HG02642 (cell line): ENCODE measurements around the gene NSD2.

Experiments
- ATAC-seq: cut with Tn5 transposase; IDR thresholded peaks from one replicate; pipeline ENCODE4 v1.9.1; 2021; ENCODE audit warnings: mild to moderate bottlenecking; ENCODE audit not compliant: unreplicated experiment, poor library complexity

NSD2 gene

DNA sequence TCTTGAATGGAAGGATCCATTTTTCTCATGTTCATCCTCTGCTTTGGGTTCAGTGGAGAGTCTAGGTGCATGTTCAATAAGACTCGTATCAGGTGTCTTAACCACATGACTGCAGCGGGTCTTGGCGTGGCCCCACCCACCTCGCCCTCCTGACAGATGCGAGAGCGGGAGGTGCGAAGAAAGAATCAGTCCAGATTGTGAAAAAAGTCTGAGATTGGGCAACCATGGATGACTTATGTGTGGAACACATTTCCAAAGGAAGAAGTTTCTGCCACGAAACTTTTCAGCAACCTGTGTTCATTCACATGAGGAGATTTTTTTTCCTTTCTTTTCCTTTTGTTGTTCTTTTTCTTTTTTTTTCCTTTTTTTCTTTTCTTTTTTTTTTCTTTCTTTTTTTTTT is 66.8 kb downstream of the NSD2 start:
- no peak for ATAC-seq

DNA sequence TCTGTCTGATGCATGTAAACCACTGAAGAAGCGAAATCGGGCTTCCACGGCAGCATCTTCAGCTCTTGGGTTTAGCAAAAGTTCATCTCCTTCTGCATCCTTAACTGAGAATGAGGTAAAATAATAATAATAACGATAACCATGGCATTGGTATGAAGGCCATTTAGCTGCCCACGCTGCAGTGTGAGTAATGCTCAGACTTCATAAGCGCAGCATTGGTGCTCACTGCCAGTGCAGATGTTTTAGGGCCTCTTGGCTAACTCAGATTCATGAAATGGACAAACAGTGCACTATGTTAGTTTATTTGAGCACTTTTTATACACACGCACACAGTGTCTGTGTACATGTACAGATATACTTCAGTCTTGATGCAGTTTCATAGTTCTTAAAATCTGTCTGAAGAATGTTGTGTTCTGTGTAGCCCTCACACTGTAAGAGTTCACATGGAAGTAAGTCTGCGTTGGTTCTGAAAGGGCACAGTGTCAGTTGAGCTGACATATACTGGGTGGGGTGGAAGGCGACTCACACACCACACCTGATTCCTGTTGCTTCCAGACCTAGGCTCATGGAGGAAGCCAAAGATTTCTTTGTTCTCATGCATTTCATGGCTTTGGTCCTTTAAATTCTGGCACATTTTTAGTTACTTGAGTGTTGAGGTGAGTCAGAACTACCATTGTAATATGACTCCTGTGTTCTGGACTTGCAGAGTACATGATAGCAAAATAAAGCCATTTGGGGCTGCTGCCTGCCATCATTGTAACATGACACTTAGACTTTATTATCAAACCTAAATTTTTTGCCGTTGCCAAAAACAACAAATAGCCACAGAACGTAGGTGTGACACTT is 68.7 kb downstream of the NSD2 start:
- ATAC-seq = no peak

DNA sequence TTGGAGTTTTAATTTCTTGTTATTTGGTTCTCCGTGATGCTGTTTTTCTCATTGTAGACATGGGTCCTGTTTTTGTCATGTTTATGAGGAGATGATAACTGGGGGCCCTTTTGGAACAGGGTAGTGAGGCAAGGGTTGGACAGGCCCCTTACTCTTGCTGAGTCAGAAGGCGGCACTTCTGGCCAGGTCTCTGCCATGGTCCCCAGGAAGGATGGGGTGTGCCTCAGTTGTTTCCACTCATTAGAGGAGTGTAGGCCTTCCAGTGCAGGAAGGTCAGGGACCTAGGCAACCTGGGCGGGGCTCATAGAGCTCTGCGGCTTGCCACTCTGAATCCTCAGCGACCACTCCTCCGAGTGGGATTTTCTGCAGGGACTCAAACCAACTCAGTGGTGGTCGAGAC is 69.4 kb downstream of the NSD2 start:
- ATAC-seq = no peak

DNA sequence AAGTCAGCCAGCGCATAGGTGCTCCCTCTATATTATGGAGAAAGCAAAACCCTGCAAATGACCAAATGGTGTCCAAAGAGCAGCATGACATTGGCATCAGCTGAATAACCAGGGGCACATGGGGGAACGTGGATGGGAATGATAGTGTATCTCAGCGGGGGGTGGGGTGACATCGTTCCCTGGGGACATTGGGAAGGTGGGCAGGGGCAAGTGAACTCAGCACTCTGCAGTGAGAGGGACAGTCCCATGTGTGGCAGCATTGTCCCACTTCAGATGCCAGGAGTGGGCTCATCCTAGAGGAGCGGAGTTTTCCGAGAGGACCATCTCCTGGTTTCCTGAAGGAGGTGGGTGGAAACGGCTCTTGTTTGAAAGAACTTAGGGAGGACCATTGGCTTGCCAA is 72.7 kb downstream of the NSD2 start:
- ATAC-seq = no peak

DNA sequence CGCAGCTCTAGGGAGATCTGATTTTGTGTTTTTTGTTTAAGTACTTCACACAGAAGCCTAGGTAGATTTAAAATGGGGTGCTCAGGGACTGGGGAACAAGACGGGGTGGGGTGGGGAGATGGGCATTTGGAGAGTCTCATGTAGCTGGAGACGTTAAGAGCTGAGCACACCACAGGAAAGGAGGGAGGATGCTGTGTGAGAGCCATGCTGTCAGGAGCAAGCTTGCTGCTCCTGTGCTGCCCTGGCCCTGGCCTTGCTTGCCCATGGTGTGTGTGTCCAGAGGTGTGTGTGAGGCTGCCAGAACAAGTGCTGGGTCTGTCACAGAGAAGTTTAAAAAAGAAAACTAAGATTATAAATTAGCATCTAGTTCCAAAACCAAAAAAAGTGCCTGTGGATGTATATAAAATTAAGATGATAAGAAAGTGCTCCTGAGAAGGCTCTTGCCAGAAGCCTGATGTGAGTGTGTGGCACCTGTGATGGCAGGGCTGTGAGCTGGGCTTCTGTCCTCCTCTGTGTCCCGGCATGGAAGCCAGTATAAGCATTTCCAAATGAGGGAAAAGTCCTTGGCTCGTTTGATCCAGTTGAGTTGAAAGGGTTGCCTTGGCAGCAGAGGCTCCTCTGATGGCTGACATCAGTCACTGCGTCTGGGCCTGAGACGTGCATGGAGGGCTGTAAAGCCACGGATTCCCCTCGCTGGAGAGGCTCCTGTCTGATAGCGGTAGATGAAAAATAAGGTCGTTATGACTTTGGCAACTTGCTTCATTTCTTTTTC is 74.1 kb downstream of the NSD2 start:
- ATAC-seq = no peak

DNA sequence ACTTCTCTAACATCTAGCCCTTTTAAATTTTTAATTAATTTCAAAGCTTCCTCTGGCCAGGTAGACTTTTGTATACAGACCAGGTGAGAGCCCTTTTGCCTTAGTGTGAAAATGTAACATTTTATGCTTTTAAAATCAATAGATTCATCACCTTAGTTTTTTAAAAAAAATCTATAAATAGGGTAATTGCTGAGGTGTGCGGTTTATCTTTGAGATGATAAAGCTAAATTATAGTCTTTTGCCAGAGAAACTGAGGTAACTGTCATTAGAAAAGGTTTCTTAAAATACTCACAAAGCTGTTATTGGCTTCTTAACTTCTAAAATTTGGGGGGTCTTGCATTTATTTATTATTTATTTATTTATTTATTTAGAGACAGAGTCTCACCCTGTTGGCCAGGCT is 74.7 kb downstream of the NSD2 start:
- no peak for ATAC-seq

DNA sequence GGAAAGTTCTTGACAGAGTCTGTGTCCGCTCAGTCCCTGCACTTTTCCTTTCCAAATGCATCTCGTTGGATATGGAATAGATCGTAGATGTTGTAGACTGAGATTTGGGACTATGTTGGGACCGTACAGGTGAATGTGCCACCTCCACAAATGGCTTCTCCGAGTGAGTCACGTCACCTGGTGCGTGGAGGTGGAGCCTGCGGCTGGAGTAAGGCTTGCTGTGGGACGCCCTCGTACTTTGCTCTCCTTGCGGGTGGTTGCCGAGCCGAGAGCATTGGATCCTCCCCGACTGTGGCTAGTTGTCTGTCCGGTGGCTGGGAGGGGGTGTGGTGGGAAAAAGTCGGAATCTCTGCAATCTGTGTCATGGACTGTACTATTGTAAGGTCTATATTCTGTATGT is 77.0 kb downstream of the NSD2 start:
- ATAC-seq = no peak

DNA sequence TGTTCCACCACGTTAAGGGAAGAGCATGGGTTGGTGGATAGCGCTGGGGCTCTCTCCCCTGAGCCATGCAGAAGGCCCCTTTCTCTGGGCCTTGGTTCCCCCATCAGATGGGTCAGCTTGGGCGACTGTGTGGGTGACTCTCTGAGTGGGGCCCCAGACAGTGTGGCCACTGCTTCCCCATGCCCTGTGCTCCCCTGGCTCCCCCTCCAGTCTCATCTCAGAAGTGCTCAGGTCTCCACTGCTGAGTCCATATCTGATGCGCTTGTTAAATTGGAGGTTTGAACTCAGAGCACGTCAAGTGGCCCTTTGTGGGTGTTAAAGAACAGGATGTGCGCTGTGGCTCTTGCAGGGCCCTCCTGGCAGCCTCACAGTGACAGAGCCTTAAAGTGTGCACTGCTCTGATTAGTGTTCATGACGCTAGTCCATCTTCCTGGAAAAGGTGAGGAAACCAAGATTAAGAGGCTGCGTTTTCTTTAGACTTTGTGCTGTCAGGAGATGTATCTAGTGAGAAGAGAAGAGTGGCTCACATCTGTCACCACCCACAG is 77.8 kb downstream of the NSD2 start:
- no peak for ATAC-seq

DNA sequence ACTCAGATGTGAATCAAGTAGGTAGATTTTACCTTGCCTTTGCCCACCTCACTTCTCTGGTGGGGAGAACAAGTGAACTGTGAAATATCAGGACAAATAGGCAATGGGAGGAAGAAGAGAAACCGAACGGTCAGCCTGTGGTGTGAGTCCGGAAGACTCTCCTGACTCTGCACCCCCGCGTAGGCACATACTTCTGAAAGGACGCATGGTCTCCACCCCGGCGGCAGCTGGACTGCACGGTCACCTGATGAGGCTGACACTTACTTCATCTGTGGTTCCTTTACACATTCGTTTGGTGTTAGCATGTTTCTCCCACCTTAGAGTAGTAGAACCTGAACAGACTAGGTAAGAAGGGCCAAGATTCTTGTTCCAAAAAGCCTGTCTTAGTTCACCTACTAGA is 79.2 kb downstream of the NSD2 start:
- no peak for ATAC-seq

DNA sequence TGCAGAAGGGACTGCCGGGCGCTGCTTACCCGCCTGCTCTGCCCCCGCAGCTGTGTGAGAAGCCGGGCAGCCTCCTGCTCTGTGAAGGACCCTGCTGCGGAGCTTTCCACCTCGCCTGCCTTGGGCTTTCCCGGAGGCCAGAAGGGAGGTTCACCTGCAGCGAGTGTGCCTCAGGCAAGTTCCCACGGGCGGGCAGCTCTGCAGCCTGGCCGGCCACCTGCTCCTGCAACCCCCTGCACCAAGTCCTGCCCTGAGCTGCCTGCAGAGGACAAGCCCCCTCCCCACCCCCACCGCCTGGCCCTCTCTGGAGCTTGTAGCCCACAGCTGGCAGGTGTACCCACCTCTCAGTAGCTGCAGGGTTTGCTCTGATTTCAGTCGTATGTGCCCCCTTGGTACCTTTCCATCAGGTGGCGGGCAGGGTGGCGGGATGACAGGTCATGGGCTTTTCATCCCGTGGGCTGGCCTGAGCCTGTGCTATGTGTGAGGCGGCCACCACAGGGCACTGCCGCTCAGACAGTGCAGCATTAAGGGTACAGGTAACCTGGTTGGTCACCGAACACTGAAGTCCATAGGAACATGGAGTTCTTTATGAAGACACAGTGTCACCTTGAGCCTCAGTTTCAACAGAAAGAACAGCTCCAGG is 81.0 kb downstream of the NSD2 start:
- ATAC-seq = no peak

DNA sequence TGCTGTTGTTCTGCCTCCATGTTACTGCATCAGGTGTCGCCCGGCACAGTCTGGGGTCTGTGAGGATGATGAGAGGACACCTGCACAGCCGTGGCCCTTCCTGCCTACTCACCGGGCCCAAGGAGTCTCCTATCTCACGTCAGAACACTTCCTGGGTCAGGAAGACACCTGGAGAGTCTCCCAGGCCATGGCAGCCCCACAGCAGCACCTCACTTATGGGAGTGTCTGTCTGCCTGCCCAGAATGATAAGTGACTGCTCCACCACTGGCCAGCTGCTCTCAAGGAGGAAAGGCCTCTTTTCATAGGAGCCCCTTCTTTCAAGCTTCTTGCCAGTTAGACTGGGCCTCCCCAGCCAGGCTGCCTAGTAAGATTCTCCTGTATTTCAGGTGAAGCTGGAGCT is 81.5 kb downstream of the NSD2 start:
- ATAC-seq = no peak

DNA sequence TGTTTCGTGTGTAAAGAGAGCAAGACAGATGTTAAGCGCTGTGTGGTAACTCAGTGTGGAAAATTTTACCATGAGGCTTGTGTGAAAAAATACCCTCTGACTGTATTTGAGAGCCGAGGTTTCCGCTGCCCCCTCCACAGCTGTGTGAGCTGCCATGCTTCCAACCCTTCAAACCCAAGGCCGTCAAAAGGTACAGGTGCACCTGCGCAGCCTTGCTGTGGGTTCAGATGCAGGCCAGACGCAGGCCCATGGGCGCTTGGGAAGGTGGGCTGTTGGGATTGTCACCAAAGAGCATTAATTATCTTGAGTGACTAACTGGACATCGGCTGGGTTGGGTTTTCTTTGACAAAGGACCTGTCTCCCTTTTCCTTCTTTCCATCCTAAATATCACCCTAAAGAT is 82.1 kb downstream of the NSD2 start:
- no peak for ATAC-seq

DNA sequence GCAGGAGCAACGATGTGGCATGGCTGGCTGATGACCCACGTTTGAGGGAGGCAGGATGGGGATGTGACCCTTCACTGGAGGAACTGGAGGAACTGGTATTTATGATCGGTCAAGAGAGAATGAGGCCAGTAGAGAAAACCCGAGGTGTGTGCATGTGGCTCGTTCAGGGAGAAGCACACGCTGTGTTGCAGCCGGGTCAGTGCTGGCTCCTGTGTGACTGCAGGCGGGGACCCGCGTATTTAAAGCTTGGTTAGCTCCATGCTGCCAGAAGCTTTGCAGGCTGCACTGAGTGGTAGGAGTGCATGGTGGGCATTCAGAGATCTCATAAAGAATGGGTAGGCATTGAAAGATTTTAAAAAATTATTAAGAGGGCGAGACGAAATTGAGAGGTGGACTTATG is 85.4 kb downstream of the NSD2 start:
- no peak for ATAC-seq

DNA sequence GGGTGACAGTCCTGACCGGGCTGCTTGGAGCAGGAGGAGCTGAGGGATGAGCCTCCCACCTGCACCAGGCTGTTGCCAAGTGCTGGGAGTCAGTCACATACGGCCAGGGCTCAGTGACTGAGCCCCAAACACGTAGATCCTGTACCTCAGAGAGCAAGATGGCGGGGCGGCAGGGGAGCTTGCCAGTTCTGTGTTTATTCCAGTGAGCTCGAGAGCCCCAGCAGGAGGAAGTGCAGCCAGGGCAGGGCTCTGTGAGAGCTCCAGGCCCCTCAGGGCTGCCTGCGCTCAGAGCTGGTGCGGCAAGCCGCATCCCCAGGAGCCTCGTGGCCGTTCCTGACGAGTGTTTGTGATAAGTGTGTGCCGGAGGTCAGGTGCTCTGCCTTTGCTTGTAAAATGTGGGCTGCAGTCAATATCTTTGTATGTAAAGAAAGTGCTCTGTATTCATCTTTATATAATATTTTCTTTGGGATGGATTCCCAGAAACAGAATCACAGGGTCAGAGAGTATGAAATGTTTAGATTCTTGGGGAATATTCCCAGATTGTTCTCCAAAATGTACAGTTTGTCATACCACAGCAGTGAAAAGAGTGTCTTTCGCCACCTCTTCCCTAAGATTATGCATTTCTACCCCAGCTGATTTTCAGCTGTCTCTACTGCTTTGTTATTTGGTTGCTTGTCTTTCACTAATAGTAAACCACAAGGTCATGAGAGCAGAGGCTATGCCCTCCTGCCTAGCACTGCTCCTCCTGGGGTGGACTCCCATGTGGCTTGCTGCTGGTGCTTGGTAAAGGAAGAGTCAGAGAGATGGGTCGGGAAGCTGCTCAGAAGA is 87.3 kb downstream of the NSD2 start:
- no peak for ATAC-seq

DNA sequence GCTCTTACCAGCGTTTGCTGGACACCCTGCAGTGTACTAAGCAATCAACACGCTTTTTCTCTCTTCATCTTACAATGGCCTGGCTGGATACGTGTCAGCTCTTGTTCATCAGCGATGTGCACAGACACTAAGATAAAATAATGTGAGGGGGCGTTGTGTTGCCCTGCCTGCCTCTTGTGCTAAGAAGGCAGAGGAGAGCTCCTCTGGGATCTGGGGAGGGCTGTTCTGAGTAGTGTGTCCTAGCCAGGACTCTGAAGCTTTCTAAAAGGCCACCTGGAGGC is 87.9 kb downstream of the NSD2 start:
- ATAC-seq = no peak

DNA sequence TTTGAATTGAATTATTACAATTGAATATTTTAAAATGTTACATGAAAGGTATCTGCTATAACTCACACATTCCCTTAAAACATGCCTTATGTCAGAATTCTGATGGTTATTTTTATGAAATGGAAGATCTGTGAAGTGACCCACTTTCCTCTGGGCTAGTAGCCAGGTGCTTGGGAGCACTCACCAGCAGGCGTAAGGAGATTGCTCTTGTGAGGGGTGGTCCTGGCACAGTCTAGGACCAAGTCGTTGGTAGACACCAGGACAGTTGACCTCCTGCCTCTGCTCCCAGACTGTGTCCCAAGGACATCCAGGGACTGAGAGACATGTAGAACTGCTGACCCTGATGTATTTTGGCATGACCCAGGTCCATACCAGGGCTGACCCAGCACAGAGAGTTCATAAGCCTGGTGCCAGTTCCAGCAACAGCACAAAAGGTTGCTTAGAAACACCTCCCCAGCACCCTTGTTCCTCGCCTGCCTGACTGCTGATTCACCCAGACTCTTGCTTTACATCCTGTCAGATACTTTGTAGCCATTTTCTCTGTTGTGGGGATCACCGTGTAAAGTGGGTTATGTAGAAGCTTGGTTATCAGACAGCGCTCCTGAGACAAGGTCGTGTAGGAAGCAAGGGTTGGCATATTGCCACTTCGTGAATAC is 89.1 kb downstream of the NSD2 start:
- no peak for ATAC-seq

DNA sequence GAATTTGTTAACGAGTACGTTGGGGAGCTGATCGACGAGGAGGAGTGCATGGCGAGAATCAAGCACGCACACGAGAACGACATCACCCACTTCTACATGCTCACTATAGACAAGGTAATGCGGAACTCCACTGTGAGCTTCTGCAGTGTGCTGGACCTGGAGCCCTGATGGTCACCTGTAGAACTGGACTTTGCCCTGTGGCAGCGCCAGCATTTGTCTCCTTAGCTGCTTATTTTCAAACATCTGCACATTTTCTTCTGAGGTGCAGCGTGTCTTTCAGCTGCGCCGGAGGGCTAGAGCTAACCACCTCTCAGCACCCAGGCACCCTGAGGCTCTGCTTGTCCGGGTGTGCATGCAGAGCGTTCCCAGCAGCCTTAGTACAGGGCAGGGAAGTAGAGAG is 89.8 kb downstream of the NSD2 start:
- ATAC-seq = no peak

DNA sequence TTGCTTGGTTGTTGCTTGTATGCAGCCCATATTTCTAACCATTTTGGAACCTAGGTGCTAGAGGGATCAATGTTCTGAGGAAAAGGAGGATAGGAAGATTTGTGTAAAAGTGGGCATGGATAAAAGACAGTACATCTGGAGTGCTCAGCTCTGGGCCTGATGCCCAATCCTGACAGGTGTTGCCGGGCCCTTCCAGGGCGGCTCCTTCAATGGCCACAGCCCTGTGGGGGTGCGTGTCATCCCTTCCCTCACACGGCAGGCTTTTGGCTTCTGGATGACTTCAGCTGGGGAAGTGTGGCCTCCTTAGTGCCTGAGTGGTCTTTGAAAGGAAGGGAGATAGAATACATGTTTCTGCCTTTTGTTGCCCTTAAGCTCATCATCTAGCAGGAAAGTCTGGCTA is 90.4 kb downstream of the NSD2 start:
- ATAC-seq = no peak

DNA sequence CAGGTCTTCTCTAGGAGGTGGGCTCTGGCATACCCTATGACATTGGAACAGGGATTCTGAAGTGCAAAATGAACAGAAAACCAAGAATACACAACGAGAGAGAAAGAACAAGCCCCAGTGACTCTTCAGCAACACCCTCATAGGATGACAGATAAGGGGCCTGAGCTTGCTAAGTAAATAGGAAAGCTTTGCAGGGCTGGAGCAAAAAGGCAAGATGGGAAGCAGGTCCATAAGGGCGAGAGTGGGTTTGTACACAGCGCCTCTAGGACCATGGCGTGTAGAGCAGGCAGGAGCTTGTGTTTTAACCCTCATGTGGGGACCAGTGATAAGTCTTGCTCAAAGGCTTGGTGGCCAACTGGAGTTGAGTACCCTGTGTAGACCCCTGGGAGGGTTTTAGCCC is 91.8 kb downstream of the NSD2 start:
- ATAC-seq = no peak

DNA sequence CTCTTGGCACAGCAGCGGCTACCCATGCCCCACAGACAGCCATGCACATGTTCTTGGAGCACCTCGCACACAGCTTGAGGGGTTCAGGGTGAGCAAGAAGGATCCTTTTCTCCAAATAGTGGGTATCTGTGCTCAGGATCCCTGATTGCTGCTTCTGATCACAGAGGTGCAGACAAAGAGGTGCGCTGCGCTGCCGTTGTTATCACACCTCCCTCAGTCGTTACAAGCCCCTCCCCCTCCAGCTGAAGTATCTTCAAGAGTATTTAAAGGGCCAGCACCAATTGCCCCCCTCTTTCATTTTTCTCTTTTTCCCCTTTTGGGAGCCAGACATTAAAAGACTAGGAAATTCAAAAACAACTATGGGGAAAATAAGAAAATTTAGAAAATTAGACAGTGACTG is 93.2 kb downstream of the NSD2 start:
- no peak for ATAC-seq
